Suprapubic skin (tissue), 4 donors: ENCODE data around the gene LMCD1. TPM values are rescaled to one million over a fixed set of nuclear protein-coding genes. Genes with fewer than 3 reads are reported as not detected.

ENCODE experiments used
- DNase-seq, 2 donors: peaks; one replicate each; pipeline ENCODE4 v3.0.0-alpha.2; 2019; ENCODE audit warnings: low spot score in 2 of 2
- H3K27ac ChIP-seq: fragments of 200-600 bp; sonication (generic); one replicate; pipeline ENCODE4 v1.5.1; 2019
- H3K27me3 ChIP-seq: fragments of 200-600 bp; sonication (generic); one replicate; pipeline ENCODE4 v1.5.1; 2019
- H3K36me3 ChIP-seq: fragments of 200-600 bp; sonication (generic); one replicate; pipeline ENCODE4 v1.5.1; 2019
- H3K4me1 ChIP-seq: fragments of 200-600 bp; sonication (generic); one replicate; pipeline ENCODE4 v1.5.1; 2019
- H3K4me3 ChIP-seq: fragments of 200-600 bp; sonication (generic); one replicate; pipeline ENCODE4 v1.5.1; 2019; ENCODE audit warnings: mild to moderate bottlenecking
- H3K9me3 ChIP-seq: fragments of 200-600 bp; sonication (generic); one replicate; pipeline ENCODE4 v1.5.1; 2019
- CTCF ChIP-seq, 2 donors: fragments of 200-600 bp in 1 of 2; fragments of 450-650 bp in 1 of 2; sonication (generic) in 1 of 2; IDR thresholded peaks; one replicate each; pipeline ENCODE4 v1.5.1; 2016 to 2019; ENCODE audit warnings: antibody characterized with exemption in 2 of 2, mild to moderate bottlenecking in 1 of 2, moderate library complexity in 1 of 2
- EP300 ChIP-seq: sonication (generic); formaldehyde crosslinking; IDR thresholded peaks from one replicate; pipeline ENCODE4 v1.6.1; 2017; ENCODE audit warnings: antibody characterized with exemption
- POLR2A ChIP-seq, 2 donors: fragments of 450-650 bp; IDR thresholded peaks; one replicate each; pipeline ENCODE4 v1.6.1; 2017; ENCODE audit warnings: antibody characterized with exemption in 2 of 2, mild to moderate bottlenecking in 2 of 2, moderate library complexity in 2 of 2
- POLR2AphosphoS5 ChIP-seq, 3 donors: sonication (generic); formaldehyde crosslinking; IDR thresholded peaks; one replicate each; pipeline ENCODE4 v1.6.1; 2017; ENCODE audit warnings: antibody characterized with exemption in 3 of 3
- WGBS: methylation state at CpG from one replicate; pipeline ENCODE4 v1.1.5; 2018; 5-methylcytosine and 5-hydroxymethylcytosine counted together
- total RNA-seq, 4 donors: library from RNA; depleted of rRNA; stranded (reverse); fragments of >200 nt; gene quantifications; one replicate each; pipeline ENCODE4 v1.1.0, GENCODE V29; 2016

The LMCD1 gene
- 10 to 100 TPM; 33.4 to 49.3 (median 36.8) TPM for total RNA-seq

- no peak for TF ChIP-seq CTCF (IDR thresholded peaks at IDR 0.05)
- peak in 1 of 2 donors; percentile 77 for TF ChIP-seq POLR2A (IDR thresholded peaks at IDR 0.05)
- peak in 2 of 3 donors; percentile 58 to 69 for TF ChIP-seq POLR2AphosphoS5 (IDR thresholded peaks at IDR 0.05)
- TF ChIP-seq EP300: no peak
- no peaks in the 10 kb centered on the region for H3K27me3 ChIP-seq
- peak; percentile 95 to 96 for DNase-seq
- no peaks in the 10 kb centered on the region for H3K36me3 ChIP-seq
- H3K4me3 ChIP-seq: peak within 1 kb of the TSS; percentile 57
- H3K27ac ChIP-seq: peak within 1 kb of the TSS; percentile 86
- no peaks in the 10 kb centered on the region for H3K9me3 ChIP-seq
- WGBS: 1% methylated on average over 34 of the region's 49 CpGs
- H3K4me1 ChIP-seq: peaks cover 54% of the 10 kb centered on the region
These were observed at the start of gene LMCD1 for GRCh38 chr3:8501371-8502131. Gene LMCD1, plus strand, starts transcription at chr3:8501823. Its CDS starts 116 bp downstream, at chr3:8501939.

- H3K4me1 ChIP-seq: no peaks in the 10 kb centered on the region
- no peak overlapping the region for H3K4me3 ChIP-seq
- H3K27ac ChIP-seq: no peak overlapping the region
- H3K9me3 ChIP-seq: no peaks in the 10 kb centered on the region
- no peaks in the 10 kb centered on the region for H3K36me3 ChIP-seq
- no peaks in the 10 kb centered on the region for H3K27me3 ChIP-seq
- DNase-seq: no peak
- 90% methylated on average over 4 of the region's 4 CpGs for WGBS
- TF ChIP-seq POLR2A (IDR thresholded peaks at IDR 0.05): no peak
- no peak for TF ChIP-seq POLR2AphosphoS5 (IDR thresholded peaks at IDR 0.05)
- no peak for TF ChIP-seq CTCF (IDR thresholded peaks at IDR 0.05)
- TF ChIP-seq EP300: no peak
These were observed 49.5 kb upstream of the LMCD1 start for GRCh38 chr3:8452112-8452511.

GRCh38 chr3:8453153-8453552 lies 48.5 kb upstream of the LMCD1 start:
- DNase-seq: no peak
- no peak overlapping the region for H3K4me3 ChIP-seq
- no peaks in the 10 kb centered on the region for H3K36me3 ChIP-seq
- H3K27me3 ChIP-seq: no peaks in the 10 kb centered on the region
- WGBS: 92% methylated on average over 5 of the region's 5 CpGs
- TF ChIP-seq CTCF (IDR thresholded peaks at IDR 0.05) (no peak), POLR2AphosphoS5 (IDR thresholded peaks at IDR 0.05) (no peak), EP300 (no peak), POLR2A (IDR thresholded peaks at IDR 0.05) (no peak)
- no peaks in the 10 kb centered on the region for H3K9me3 ChIP-seq
- no peaks in the 10 kb centered on the region for H3K4me1 ChIP-seq
- no peak overlapping the region for H3K27ac ChIP-seq

- no peaks in the 10 kb centered on the region for H3K27me3 ChIP-seq
- no peak for DNase-seq
- H3K27ac ChIP-seq: no peak overlapping the region
- no peaks in the 10 kb centered on the region for H3K9me3 ChIP-seq
- no peaks in the 10 kb centered on the region for H3K4me1 ChIP-seq
- H3K36me3 ChIP-seq: no peaks in the 10 kb centered on the region
- TF ChIP-seq POLR2AphosphoS5 (IDR thresholded peaks at IDR 0.05) (no peak), CTCF (IDR thresholded peaks at IDR 0.05) (no peak), EP300 (no peak), POLR2A (IDR thresholded peaks at IDR 0.05) (no peak)
- no peak overlapping the region for H3K4me3 ChIP-seq
- 84% methylated on average over 5 of the region's 5 CpGs for WGBS
These were observed 45.9 kb upstream of the LMCD1 start for GRCh38 chr3:8455526-8456411.

- no peaks in the 10 kb centered on the region for H3K27me3 ChIP-seq
- TF ChIP-seq CTCF (IDR thresholded peaks at IDR 0.05) (no peak), POLR2AphosphoS5 (IDR thresholded peaks at IDR 0.05) (no peak), POLR2A (IDR thresholded peaks at IDR 0.05) (no peak), EP300 (no peak)
- no peak overlapping the region for H3K4me3 ChIP-seq
These were observed 45.2 kb upstream of the LMCD1 start for GRCh38 chr3:8456412-8456811.

More at GRCh38 chr3:8456412-8456811, 45.2 kb upstream of the LMCD1 start:
- Histone ChIP-seq H3K36me3 (no peaks in the 10 kb centered on the region), H3K4me1 (no peaks in the 10 kb centered on the region), H3K9me3 (no peaks in the 10 kb centered on the region), H3K27ac (no peak overlapping the region)
- 88% methylated on average over 3 of the region's 3 CpGs for WGBS
- no peak for DNase-seq
